ENCODE data around the gene MCFD2. TPM values are rescaled to one million over a fixed set of nuclear protein-coding genes. Genes with fewer than 3 reads are reported as not detected.

The MCFD2 gene
- total RNA-seq, 1 donor from 2014 or later: 104 TPM

DNA sequence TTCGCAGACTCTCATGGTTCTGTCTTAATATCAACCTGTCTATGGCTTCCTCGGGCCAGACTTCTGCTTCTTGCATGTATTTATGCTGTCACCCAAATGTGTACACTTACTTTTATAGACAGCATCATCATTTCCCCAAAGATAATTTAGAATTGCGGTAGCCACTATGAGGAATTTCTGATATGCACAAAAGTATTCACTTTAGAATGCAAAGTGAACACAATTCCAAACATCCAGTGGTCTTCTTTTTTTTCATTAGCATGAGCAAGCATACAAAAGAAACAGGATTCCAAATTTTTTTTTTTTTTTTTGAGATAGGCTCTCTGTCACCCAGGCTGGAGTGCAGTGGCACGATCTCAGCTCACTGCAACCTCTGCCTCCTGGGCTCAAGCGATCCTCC, 21.0 kb upstream of the MCFD2 start:
- no peaks in the 10 kb centered on the region for H3K9me3 ChIP-seq
- H3K27me3 ChIP-seq: no peaks in the 10 kb centered on the region
- no peaks in the 10 kb centered on the region for H3K36me3 ChIP-seq
- no peak overlapping the region for H3K4me3 ChIP-seq
- no peak for DNase-seq
- intact Hi-C loops (cut with DNase I): no loop called here
- H3K4me1 ChIP-seq: peaks cover 8% of the 10 kb centered on the region
- TF ChIP-seq, protein P1, sequence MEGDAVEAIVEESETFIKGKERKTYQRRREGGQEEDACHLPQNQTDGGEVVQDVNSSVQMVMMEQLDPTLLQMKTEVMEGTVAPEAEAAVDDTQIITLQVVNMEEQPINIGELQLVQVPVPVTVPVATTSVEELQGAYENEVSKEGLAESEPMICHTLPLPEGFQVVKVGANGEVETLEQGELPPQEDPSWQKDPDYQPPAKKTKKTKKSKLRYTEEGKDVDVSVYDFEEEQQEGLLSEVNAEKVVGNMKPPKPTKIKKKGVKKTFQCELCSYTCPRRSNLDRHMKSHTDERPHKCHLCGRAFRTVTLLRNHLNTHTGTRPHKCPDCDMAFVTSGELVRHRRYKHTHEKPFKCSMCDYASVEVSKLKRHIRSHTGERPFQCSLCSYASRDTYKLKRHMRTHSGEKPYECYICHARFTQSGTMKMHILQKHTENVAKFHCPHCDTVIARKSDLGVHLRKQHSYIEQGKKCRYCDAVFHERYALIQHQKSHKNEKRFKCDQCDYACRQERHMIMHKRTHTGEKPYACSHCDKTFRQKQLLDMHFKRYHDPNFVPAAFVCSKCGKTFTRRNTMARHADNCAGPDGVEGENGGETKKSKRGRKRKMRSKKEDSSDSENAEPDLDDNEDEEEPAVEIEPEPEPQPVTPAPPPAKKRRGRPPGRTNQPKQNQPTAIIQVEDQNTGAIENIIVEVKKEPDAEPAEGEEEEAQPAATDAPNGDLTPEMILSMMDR (IDR thresholded peaks at IDR 0.05): no peak
- no peak overlapping the region for H3K27ac ChIP-seq
- no peak for ATAC-seq

- H3K27me3 ChIP-seq: no peaks in the 10 kb centered on the region
- no peak overlapping the region for H3K4me3 ChIP-seq
- H3K27ac ChIP-seq: no peak overlapping the region
- intact Hi-C loops (cut with DNase I): no loop called here
- ATAC-seq (no peak), DNase-seq (no peak)
- H3K36me3 ChIP-seq: no peaks in the 10 kb centered on the region
- peaks cover 5% of the 10 kb centered on the region for H3K4me1 ChIP-seq
- TF ChIP-seq, protein P1 (IDR thresholded peaks at IDR 0.05): no peak
- H3K9me3 ChIP-seq: no peaks in the 10 kb centered on the region
Measured at GRCh38 chr2:46935071-46935470, 19.5 kb upstream of the MCFD2 start.

DNA sequence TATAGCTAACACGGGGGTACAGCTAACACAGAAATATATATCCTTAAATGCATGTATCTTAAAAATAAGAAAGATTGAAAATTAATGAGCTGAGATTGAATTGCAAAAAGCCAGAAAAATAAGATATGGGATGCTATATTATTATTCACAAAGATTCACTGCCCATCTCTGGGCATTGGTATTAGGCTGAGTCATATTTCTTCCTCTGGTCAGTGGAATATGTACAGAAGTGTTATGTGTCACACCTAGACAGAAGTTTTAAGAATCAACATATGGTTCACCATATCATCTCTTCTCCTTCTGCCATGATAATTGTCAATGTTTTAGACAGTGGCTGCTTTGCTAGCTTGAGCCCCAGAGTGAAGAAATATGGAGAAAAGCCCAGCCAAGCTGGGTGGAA, 14.0 kb upstream of the MCFD2 start:
- H3K27me3 ChIP-seq: no peaks in the 10 kb centered on the region
- intact Hi-C loops (cut with DNase I): no loop called here
- DNase-seq (no peak), ATAC-seq (no peak)
- TF ChIP-seq, protein P1 (IDR thresholded peaks at IDR 0.05): no peak
- no peaks in the 10 kb centered on the region for H3K36me3 ChIP-seq
- H3K4me3 ChIP-seq: no peak overlapping the region
- H3K4me1 ChIP-seq: no peaks in the 10 kb centered on the region
- no peak overlapping the region for H3K27ac ChIP-seq
- H3K9me3 ChIP-seq: no peaks in the 10 kb centered on the region

DNA sequence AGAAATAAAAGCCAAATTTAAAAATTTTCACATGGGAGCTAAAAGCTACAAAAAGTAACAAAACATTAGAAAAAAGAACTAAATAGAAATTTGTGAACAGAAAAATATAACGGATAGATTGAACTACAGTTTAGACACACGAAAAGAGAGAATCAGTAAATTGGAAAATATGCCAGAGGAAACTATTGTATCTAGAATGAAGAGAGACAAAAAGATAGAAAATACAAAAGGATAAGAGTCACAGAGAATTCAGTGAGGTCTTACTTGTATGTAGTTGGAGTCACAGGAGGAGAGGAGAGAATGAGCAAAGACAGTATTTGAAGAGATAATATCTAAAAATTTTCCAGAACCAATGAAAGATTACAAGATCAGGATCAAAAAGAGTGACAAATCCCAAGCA, 11.3 kb upstream of the MCFD2 start:
- no peaks in the 10 kb centered on the region for H3K27me3 ChIP-seq
- H3K27ac ChIP-seq: no peak overlapping the region
- H3K9me3 ChIP-seq: no peaks in the 10 kb centered on the region
- intact Hi-C loops (cut with DNase I): no loop called here
- no peak overlapping the region for H3K4me3 ChIP-seq
- H3K36me3 ChIP-seq: no peaks in the 10 kb centered on the region
- no peak for ATAC-seq
- TF ChIP-seq, protein P1 (IDR thresholded peaks at IDR 0.05): no peak
- no peak for DNase-seq
- no peaks in the 10 kb centered on the region for H3K4me1 ChIP-seq

GRCh38 chr2:46925474-46926351, 10.1 kb upstream of the MCFD2 start:
- no peak overlapping the region for H3K27ac ChIP-seq
- no peaks in the 10 kb centered on the region for H3K36me3 ChIP-seq
- TF ChIP-seq, protein P1 (IDR thresholded peaks at IDR 0.05): no peak
- no peak overlapping the region for H3K4me3 ChIP-seq
- H3K9me3 ChIP-seq: no peaks in the 10 kb centered on the region
- no peak for ATAC-seq
- H3K4me1 ChIP-seq: no peaks in the 10 kb centered on the region
- no peaks in the 10 kb centered on the region for H3K27me3 ChIP-seq
- no peak for DNase-seq
- intact Hi-C loops (cut with DNase I): no loop called here

Data from upper lobe of right lung (tissue), 1 donor.